Neural crest cell (in vitro differentiated cells): ENCODE results near the gene ATP9B. TPM values are rescaled to one million over a fixed set of nuclear protein-coding genes. Genes with fewer than 3 reads are reported as not detected.

ENCODE experiments used
- DNase-seq: peaks from one replicate; pipeline ENCODE4 v3.0.0; 2021; ENCODE audit warnings: low read depth, mixed read lengths, low spot score
- H3K27ac Mint-ChIP-seq: one replicate; pipeline ENCODE4 v1.8.0; 2021; ENCODE audit warnings: mild to moderate bottlenecking, mixed read lengths; ENCODE audit not compliant: unreplicated experiment
- H3K27me3 Mint-ChIP-seq: 2 replicates; pipeline ENCODE4 v1.8.0; 2021; ENCODE audit warnings: low read depth, mild to moderate bottlenecking, mixed read lengths
- H3K36me3 Mint-ChIP-seq: 2 replicates; pipeline ENCODE4 v1.8.0; 2021; ENCODE audit warnings: low read depth, mild to moderate bottlenecking, mixed read lengths
- H3K4me1 Mint-ChIP-seq: 2 replicates; pipeline ENCODE4 v1.8.0; 2021; ENCODE audit warnings: mixed read lengths
- H3K4me3 Mint-ChIP-seq: one replicate; pipeline ENCODE4 v1.8.0; 2021; ENCODE audit warnings: mild to moderate bottlenecking, mixed read lengths
- H3K9me3 Mint-ChIP-seq: 2 replicates; pipeline ENCODE4 v1.8.0; 2021; ENCODE audit warnings: mixed read lengths
- CTCF ChIP-seq: fragments of 200-600 bp; sonication (generic); conservative IDR thresholded peaks from 2 replicates; pipeline ENCODE4 v1.5.0; 2021; ENCODE audit warnings: antibody characterized with exemption, mild to moderate bottlenecking
- total RNA-seq: library from RNA; stranded (reverse); gene quantifications from 2 replicates; pipeline ENCODE4 v1.2.1, GENCODE V29; 2021

The ATP9B gene
- total RNA-seq, 1 donor from 2014 or later: 32.9 TPM

GRCh38 chr18:79416022-79416676, 347.0 kb downstream of the ATP9B start:
- Mint-ChIP-seq H3K4me3 (no peak overlapping the region), H3K4me1 (peaks cover 19% of the 10 kb centered on the region), H3K36me3 (no peaks in the 10 kb centered on the region), H3K27me3 (no peaks in the 10 kb centered on the region), H3K27ac (peak overlapping the region; percentile 50), H3K9me3 (no peaks in the 10 kb centered on the region)
- TF ChIP-seq CTCF: no peak
- no peak for DNase-seq

GRCh38 chr18:79416677-79417052, 347.5 kb downstream of the ATP9B start:
- Mint-ChIP-seq H3K4me1 (peaks cover 18% of the 10 kb centered on the region), H3K4me3 (no peak overlapping the region), H3K27ac (no peak overlapping the region), H3K36me3 (no peaks in the 10 kb centered on the region), H3K27me3 (no peaks in the 10 kb centered on the region), H3K9me3 (no peaks in the 10 kb centered on the region)
- TF ChIP-seq CTCF: no peak
- DNase-seq: no peak

- H3K36me3 Mint-ChIP-seq: no peaks in the 10 kb centered on the region
Observed at GRCh38 chr18:79418236-79418635, 349.0 kb downstream of the ATP9B start.

GRCh38 chr18:79418642-79419041, 349.4 kb downstream of the ATP9B start:
- Mint-ChIP-seq H3K27me3 (no peaks in the 10 kb centered on the region), H3K4me3 (no peak overlapping the region), H3K27ac (no peak overlapping the region), H3K4me1 (peaks cover 3% of the 10 kb centered on the region), H3K36me3 (no peaks in the 10 kb centered on the region), H3K9me3 (no peaks in the 10 kb centered on the region)
- TF ChIP-seq CTCF: no peak
- DNase-seq: no peak

More at GRCh38 chr18:79418236-79418635, 349.0 kb downstream of the ATP9B start:
- Mint-ChIP-seq H3K27ac (no peak overlapping the region), H3K4me3 (no peak overlapping the region), H3K9me3 (no peaks in the 10 kb centered on the region), H3K27me3 (no peaks in the 10 kb centered on the region), H3K4me1 (peaks cover 3% of the 10 kb centered on the region)
- DNase-seq: no peak
- TF ChIP-seq CTCF: no peak

GRCh38 chr18:79420033-79420745, 351.0 kb downstream of the ATP9B start:
- H3K4me3 Mint-ChIP-seq: no peak overlapping the region

More at GRCh38 chr18:79420033-79420745, 351.0 kb downstream of the ATP9B start:
- no peak for DNase-seq
- no peak for TF ChIP-seq CTCF
- H3K4me1 Mint-ChIP-seq: peaks cover 11% of the 10 kb centered on the region
- no peak overlapping the region for H3K27ac Mint-ChIP-seq
- peaks cover 2% of the 10 kb centered on the region for H3K27me3 Mint-ChIP-seq
- no peaks in the 10 kb centered on the region for H3K9me3 Mint-ChIP-seq
- H3K36me3 Mint-ChIP-seq: no peaks in the 10 kb centered on the region
